NCI-H345 treated with DMSO at 0.1 percent for 48 hours (cell line): ENCODE data around the gene CCSER2.
"Not testable (repeated sequence)": the region's sequence is repeated elsewhere in the genome, so short reads cannot be mapped to it uniquely, and the experiment has no call there.

ENCODE experiments used
- DNase-seq: peaks from one replicate; lab custom pipeline; 2025; ENCODE audit not compliant: unreplicated experiment; lab: John Stamatoyannopoulos, UW

Gene CCSER2

GRCh38 chr10:84344526-84344925 is 16.1 kb downstream of the CCSER2 start:
- DNase-seq, result no peak

- not testable (repeated sequence) for DNase-seq
Measured at GRCh38 chr10:84347575-84348002, 19.2 kb downstream of the CCSER2 start.

GRCh38 chr10:84348447-84348846 is 20.1 kb downstream of the CCSER2 start:
- DNase-seq, result no peak

GRCh38 chr10:84348860-84349259 is 20.5 kb downstream of the CCSER2 start:
- no peak for DNase-seq

GRCh38 chr10:84352251-84352842 is 24.0 kb downstream of the CCSER2 start:
- DNase-seq, result no peak

- peak; percentile 0 for DNase-seq
Measured at GRCh38 chr10:84353052-84353803, 24.8 kb downstream of the CCSER2 start.

GRCh38 chr10:84354623-84355022 is 26.2 kb downstream of the CCSER2 start:
- DNase-seq, result no peak

- no peak for DNase-seq
Measured at GRCh38 chr10:84355106-84355505, 26.7 kb downstream of the CCSER2 start.

GRCh38 chr10:84356928-84357327 is 28.5 kb downstream of the CCSER2 start:
- DNase-seq, result no peak

- no peak for DNase-seq
Measured at GRCh38 chr10:84358743-84359142, 30.4 kb downstream of the CCSER2 start.

GRCh38 chr10:84360637-84361365 is 32.4 kb downstream of the CCSER2 start:
- DNase-seq, result no peak

GRCh38 chr10:84365335-84365881 is 37.0 kb downstream of the CCSER2 start:
- no peak for DNase-seq

- no peak for DNase-seq
Measured at GRCh38 chr10:84366041-84366440, 37.7 kb downstream of the CCSER2 start.

GRCh38 chr10:84367256-84367655 is 38.9 kb downstream of the CCSER2 start:
- no peak for DNase-seq

GRCh38 chr10:84368828-84369227 is 40.4 kb downstream of the CCSER2 start:
- DNase-seq, result no peak

- DNase-seq, result no peak
Measured at GRCh38 chr10:84370283-84370682, 41.9 kb downstream of the CCSER2 start.

- no peak for DNase-seq
Measured at GRCh38 chr10:84371944-84372343, 43.6 kb downstream of the CCSER2 start.

GRCh38 chr10:84373000-84373399 is 44.6 kb downstream of the CCSER2 start:
- no peak for DNase-seq

GRCh38 chr10:84374455-84374854 is 46.1 kb downstream of the CCSER2 start:
- DNase-seq, result no peak

GRCh38 chr10:84375011-84375410 is 46.6 kb downstream of the CCSER2 start:
- peak; percentile 42 for DNase-seq

- DNase-seq, result no peak
Measured at GRCh38 chr10:84375881-84376280, 47.5 kb downstream of the CCSER2 start.

GRCh38 chr10:84388148-84388547 is 59.8 kb downstream of the CCSER2 start:
- no peak for DNase-seq
